GM12865 (cell line): ENCODE measurements around the gene TEX35.

Experiments used
- DNase-seq: peaks from one replicate; pipeline ENCODE4 v3.0.0; 2010; ENCODE audit warnings: low read depth
- H3K4me3 ChIP-seq: 2 replicates; pipeline ENCODE4 v1.5.1; 2011; ENCODE audit warnings: mild to moderate bottlenecking, low read depth, low read length, control low read depth
- TF ChIP-seq, protein P1 (sequence below): IDR thresholded peaks from 2 replicates; pipeline ENCODE4 v1.5.1; 2011; ENCODE audit warnings: low read length, control low read depth, low read depth, inconsistent platforms; ENCODE audit not compliant: insufficient read depth; ENCODE audit errors: missing control alignments

Gene TEX35

GRCh38 chr1:178493301-178493741 lies 19.6 kb upstream of the TEX35 start:
- no peak for DNase-seq
- TF ChIP-seq, protein P1, sequence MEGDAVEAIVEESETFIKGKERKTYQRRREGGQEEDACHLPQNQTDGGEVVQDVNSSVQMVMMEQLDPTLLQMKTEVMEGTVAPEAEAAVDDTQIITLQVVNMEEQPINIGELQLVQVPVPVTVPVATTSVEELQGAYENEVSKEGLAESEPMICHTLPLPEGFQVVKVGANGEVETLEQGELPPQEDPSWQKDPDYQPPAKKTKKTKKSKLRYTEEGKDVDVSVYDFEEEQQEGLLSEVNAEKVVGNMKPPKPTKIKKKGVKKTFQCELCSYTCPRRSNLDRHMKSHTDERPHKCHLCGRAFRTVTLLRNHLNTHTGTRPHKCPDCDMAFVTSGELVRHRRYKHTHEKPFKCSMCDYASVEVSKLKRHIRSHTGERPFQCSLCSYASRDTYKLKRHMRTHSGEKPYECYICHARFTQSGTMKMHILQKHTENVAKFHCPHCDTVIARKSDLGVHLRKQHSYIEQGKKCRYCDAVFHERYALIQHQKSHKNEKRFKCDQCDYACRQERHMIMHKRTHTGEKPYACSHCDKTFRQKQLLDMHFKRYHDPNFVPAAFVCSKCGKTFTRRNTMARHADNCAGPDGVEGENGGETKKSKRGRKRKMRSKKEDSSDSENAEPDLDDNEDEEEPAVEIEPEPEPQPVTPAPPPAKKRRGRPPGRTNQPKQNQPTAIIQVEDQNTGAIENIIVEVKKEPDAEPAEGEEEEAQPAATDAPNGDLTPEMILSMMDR: no peak
- no peak overlapping the region for H3K4me3 ChIP-seq

DNA sequence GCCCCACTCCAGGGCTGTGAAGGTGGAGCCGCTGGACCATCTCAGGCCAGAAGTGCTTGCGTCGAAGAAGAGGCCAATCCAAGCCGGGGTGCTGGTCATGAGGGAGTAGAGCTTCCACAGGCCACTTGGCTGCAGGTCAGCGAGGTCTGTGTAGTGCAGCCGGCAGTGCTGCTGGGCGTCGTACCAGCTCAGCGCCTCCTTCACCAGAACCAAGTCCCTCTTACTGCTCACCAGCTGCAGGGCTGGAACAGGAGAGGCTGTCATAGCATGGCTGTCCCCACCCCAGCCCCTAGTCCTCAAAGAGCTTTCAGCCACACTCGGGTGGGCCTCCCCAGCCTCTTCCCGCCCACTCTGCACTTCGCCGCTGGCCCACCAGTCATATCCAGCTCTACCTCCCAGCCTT lies 18.3 kb upstream of the TEX35 start:
- TF ChIP-seq, protein P1: no peak
- no peak overlapping the region for H3K4me3 ChIP-seq
- DNase-seq: no peak

DNA sequence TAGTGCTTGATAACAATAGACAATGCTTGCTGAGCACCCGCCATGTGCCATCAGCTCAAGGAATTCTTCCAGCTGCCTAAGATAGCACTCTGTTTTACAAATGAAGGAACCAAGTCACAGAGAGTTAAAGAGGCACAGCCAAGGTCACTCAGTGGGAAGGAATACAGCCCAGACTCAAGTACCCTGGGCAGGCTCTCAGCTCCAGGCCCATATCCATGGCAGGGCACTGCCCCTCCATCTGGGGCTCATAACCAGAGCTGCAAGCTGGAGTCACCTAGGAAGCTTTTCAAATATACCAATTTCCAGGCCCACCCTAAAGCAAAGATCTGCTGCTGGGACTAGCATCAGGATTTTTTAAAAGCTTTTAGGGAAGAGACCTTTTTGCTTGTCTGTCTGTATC lies 17.8 kb upstream of the TEX35 start:
- no peak overlapping the region for H3K4me3 ChIP-seq
- TF ChIP-seq, protein P1: no peak
- no peak for DNase-seq

GRCh38 chr1:178495741-178496409 lies 17.0 kb upstream of the TEX35 start:
- no peak for DNase-seq
- TF ChIP-seq, protein P1: no peak
- no peak overlapping the region for H3K4me3 ChIP-seq

GRCh38 chr1:178496410-178497135 lies 16.3 kb upstream of the TEX35 start, which contains the start of gene CLEC20A:
Gene CLEC20A (minus strand): TSS chr1:178496964. CDS start chr1:178496939, 25 bp downstream.
- DNase-seq: no peak
- no peak within 1 kb of the TSS for H3K4me3 ChIP-seq
- TF ChIP-seq, protein P1: no peak

DNA sequence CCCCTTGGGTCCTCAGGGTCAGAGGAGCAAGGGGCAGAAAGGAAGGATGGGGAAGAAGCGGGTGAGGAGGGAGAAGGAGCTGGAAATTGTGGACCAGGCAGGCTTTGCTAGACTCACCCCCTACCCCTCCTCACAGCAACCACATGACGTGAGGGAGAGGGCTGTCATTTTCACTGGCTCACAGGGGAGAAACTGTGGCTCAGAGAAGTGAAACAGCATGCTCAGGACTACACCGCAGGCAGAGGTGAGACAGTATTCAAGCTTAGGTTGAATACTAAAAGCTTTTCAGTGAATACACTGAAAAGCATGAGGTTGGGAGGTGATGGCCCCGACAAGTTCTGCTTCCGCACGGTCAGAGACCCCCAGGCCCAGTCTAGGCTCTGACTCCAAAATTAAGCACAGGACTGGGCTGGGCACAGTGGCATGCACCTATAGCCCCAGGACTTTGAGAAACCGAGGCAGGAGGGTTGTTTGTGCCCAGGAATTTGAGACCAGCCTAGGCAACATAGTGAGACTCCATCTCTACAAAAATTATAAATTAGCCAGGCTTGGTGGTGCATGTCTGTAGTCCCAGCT lies 14.9 kb upstream of the TEX35 start:
- no peak for DNase-seq
- H3K4me3 ChIP-seq: no peak overlapping the region
- TF ChIP-seq, protein P1: no peak
